Colon (tissue), 2 donors: ENCODE measurements around the gene CHPT1.

Experiments
- FAIRE-seq: peaks from 2 replicates; lab custom pipeline; 2012; peaks lifted over from hg19 to GRCh38; lab: Jason Lieb, UNC
- donor health status: control.
- donor health status: control.

Gene CHPT1

DNA sequence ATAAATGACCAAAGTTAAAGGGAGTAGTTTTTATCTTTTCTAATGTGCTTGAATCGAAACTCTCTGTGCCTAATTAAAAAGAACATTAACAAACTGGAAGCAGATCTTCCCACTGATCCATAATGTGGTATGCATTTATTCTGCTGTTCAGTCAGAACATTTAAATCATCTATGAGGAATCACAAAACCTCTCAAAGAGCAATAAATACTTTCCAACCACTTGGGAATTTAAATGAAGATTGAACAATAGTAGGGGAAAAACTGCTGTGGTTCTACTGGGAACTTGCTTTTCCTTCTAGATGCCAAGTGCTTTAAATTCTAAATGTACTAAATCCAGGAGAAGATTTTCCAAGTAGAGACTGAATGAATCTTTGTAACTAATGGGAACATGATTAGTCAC, 12.3 kb upstream of the CHPT1 start:
- no peak for FAIRE-seq

DNA sequence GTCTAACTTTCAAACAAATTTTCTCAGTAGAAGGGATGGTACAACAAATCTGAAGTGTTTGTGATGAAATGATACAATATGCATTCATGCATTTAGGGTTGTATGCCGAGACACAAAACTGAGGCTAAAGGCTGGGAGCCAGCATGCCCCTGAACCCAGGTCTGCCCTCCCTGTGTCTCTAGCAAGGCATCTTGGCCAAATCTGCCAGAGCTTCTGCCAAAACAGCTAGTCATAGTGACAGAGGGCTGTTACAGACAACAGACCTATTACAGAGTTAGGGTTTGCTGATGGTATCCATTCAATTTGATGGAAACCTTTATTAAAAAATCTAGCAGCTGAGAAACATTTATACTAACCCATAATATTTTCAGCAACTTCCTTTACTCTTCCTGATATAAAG, 11.3 kb upstream of the CHPT1 start:
- FAIRE-seq = no peak

DNA sequence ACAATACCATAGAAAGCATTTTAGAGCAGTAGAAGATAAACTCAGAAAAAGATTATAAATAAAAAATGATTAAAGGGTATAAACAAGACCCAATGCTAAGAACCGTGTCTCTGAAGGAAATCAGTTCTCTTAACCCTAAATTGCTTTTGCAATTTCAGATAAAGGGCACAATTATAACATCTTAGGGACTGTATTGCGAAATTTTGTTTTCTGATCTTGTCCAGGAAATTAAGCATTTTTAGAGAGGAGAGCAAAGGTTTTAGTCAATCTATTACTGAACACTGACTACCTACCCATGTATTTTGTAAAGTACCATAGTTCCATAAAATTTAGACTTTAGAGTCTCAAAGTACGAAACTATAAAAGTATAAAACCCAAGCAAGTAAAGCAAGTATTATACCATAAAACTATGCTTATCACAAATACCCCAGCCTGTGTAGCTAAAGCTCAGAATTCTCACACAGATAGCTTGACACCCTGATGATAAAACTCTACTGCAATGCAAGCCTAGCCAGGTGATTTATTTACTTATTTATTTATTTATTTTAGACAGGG, 6.8 kb upstream of the CHPT1 start:
- no peak for FAIRE-seq

DNA sequence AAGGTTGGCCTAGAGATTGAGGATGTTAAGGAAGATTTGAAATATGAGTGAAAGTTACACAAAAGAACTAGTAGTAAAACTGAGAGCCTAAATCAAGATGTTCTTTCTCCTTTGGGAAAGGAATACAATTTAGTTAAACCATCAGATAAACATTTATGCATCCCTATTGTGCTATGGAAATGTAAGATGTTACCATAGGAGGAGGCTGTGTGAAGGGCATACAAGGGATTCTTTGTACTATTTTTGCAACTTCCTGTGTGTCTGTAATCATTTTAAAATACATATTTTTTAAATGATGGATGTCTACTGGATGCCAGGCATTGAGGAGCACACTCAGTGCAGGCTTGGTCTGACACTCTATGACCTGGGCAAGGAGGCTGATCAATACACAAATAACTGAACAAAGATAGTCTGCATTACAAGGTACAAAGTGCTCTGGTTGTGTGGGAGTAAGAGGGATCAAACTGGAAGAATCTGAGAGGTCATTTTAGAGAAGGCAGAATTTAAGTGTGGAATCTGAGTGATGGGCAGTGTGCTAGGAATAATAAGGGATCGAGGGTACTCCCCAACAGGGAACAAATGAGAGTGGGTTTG, 5.8 kb upstream of the CHPT1 start:
- no peak for FAIRE-seq

DNA sequence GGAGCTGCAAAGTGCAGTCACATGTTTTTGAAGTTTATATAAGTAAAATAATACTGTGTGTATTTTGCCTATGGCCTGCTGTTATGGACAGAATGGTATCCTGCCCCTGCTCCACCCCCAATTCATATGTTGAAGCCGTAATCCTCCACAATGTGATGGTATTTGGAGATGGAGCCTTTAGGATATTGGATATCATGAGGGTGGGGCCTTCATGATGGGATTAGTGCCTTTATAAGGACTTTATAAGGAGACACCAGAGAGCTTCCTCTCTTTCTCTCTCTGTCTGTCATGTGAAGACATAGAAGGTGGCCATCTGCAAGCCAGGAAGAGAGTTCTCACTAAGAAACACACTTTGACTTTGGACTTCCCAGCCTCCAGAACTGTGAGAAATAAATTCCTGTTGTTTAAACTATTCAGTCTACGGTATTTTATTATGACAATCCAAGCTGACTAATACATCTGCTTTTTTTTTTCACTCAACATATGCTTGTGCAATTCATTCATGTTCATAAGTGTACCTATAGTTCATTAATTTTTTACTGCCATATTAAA, 3.1 kb upstream of the CHPT1 start:
- no peak for FAIRE-seq

DNA sequence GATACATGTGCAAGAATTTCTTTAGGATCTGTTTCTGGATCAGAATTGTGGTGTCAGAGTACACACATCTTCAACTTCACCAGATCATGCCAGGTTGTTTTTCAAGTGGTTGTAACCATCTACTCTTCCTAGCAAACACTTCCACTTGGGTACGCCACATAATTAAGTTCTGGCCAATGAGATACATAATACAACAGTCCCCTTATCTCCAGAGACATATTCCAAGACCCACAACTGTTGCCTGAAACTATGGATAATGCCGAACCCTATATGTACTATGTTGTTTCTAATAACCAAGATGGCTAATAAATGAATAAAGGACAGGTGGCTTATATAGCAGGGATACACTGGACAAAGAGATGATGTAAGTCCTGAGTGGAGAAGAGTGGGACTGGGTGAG, 2.5 kb upstream of the CHPT1 start:
- FAIRE-seq = no peak

DNA sequence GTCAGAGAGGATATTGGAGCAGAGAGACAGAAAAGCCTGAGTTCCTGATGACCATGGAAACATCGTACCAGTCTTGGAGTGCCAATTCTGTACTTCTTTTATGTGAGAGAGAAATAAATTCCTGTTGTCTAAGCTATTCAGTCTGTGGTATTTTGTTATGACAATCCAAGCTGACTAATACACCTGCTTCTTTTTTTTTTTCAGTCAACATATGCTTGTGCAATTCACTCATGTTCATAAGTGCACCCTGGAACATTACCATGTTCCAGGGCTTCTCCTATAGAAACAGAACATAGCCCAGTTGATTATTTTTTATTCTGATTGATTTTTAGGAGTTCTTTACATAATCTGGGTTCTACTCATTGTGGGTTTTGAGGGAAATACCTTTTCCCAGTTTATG, 1.7 kb upstream of the CHPT1 start:
- no peak for FAIRE-seq

DNA sequence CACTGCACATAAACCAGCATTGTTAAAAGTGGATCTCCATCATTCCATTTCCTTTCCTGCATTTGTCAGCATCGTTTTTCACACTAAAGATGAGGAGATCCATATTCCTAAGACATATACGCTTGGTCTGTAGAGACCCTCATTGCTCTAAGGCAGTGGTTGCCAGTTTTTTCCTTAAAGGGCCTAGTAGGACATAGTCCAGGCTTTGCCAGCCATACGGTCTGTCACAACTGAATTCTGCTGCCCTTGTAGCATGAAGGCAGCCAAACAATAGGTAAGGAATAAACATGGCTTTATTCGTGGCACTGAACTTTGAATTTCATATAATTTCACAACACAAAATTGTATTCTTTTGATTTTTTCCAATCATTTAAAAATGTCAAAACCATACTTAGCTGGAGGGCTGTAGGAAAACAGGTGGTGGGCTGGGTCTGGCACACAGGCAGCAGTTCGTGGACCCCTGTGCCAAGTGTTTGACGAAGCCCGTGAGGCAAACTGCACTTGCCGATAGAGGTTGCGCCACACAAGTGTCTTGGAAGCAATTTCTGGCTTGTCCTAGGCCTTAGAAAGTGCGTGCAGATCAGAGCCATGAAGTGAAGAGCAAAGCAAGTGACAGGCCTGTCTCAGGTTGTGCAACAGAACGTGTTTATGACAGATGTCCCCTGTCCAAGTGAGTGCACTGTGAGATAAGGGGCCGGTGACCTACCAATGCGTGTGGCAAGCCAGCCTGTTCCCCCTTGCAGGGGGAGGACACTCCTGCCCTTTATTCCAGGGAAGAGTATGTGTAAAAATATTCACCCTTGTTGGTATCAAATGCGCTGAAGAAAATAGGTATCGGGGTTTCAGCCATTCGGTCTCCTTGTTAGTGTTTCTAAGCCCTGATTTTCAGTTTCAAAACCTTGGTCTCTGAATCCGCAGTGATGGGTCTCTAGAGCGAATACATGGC, 916 bp upstream of the CHPT1 start:
- FAIRE-seq = no peak

DNA sequence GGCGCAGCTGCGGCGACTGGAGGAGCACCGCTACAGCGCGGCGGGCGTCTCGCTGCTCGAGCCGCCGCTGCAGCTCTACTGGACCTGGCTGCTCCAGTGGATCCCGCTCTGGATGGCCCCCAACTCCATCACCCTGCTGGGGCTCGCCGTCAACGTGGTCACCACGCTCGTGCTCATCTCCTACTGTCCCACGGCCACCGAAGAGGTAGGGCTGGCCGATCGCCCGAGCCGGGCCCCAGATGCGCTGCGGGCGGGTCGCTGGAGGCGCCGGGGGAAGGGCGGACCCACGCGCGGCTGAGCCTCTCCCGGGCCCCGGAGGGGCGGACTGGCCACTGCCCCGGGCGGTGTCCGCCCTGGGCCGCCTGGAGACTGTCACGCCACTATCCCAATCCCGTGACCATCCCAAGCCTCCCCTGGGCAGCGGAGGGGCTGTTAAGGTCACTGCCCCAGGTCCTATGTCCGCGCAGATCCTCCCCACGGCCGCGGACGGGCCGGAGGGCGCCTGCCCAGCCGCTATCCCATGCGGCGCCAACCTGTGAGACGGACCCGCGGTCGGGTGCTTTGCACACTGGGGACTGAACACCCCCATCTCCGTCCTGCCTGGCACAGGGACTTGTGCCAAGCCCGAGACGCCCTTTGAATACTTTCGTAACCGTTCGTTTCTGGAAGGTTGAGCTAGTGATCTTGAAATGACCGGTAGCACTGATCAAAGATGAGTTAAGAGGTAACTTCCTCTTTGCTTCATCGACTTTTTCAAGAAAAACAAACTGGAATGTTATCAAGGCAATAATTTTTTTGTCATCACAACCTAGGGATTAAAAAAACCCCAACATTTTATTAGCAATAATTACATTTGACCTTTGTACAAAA, 725 bp downstream of the CHPT1 start:
- FAIRE-seq = no peak

DNA sequence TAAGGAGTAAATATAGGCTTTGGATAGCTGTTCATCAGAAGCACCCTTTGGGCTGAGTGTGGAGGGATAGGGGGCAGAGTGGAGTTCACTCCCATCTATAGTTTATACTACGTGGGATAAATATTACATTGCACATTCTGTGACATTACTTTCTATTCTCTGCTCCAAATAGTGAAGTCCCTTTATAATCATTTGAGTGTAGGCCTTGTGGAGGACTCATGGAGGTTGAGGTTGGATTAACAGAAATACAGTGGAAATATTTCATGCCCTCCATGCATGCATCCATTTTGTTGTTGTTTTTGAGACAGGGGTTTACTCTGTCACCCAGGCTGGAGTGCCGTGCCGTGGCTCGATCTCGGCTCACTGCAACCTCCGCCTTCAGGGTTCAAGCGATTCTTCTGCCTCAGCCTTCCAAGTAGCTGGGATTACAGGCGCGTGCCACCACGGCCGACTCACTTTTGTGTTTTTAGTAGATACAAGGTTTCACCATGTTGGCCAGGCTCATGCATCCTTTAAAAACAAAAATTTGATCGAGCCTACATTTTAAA, 1.4 kb downstream of the CHPT1 start:
- FAIRE-seq = no peak

DNA sequence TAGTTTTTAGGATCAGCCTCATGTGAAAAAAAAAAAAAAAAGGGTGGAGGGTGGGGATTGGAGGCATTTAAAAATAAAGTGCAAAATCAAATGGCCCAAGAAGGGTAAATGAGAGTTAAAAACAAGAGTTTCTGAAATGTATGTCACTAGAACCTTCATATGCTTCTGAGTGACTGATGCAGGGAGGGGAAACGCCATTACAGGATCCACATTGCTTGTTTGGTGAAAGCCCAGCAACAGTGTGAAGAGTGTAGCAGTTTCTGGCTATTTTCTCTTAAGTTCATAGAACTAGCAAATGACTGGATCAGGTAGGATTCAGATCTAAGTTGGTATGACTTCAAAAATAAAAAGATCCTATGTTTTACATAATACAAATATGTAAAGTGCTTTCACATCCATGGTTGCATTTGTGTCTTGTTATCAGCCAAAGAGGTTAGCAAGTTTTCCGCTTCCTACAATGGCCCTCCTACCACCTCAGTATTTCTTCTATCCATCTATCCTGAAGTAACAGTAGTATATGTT, 2.9 kb downstream of the CHPT1 start:
- no peak for FAIRE-seq

DNA sequence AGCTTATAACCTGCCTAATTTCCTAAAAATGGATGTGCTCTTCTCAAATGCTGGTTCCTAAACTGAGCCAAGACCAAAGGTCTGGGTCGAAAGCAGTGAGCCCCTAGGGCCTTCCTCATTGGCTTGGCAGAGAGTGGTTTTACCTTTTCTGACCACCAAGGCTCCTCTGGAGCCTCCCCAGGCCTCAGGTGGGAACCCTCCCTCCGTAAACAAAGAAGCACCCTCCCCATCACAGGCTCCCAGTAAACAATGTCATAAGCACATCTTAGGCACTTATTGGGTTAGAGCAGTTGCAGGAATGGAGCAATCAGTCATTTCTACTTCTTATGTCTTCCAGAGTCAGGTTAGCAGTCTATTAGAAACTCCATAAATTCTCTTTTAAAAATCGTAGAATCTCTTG, 6.0 kb downstream of the CHPT1 start:
- FAIRE-seq = no peak

DNA sequence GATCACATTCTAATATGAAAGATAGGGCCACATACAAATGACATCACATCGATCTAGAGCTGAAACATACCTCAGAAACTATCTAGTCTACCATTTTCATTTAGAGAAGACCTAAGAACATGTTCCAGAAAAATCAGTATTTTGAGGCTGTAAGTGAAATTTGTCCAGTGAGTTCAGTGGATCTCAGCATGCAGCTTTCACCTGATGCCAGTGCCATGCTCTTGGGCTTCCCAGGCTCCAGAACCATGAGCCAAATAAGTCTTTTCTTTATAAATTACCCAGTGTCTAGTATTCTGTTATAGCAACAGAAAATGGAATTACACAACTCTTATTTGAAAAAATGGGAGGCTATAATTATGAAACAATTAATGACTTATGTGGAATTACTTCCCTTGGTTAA, 9.0 kb downstream of the CHPT1 start:
- FAIRE-seq = no peak

DNA sequence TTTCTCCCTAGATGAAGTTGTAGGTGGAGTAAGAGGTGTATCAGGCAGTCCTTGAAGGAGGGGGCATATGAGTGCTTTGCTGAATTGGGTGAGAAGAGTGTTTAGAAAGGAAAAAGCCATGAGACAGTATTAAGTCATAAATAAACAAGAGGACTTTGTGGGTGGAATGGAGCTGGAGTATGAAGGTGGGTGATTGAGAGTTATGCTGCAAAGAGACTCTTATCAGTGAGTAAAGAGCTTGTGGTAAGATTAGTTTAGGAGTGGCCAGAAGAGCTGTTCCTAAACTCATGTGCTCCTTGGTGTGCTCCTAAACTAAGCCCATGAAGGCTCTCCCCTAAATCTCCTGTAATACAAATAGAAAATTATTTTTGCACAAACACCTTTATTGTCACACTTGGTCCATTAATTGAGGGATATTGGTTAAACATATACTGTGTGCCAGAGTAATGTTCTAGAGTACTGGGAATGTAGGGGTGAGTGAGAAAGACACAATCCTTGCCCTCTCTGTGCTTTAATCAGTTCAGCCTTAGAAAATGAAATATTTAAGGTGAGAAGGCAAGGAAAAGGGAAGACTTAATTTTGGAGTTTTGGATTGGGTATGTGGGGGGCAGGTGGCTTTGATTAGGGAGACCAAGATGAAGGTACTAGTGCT, 9.8 kb downstream of the CHPT1 start:
- FAIRE-seq = no peak

DNA sequence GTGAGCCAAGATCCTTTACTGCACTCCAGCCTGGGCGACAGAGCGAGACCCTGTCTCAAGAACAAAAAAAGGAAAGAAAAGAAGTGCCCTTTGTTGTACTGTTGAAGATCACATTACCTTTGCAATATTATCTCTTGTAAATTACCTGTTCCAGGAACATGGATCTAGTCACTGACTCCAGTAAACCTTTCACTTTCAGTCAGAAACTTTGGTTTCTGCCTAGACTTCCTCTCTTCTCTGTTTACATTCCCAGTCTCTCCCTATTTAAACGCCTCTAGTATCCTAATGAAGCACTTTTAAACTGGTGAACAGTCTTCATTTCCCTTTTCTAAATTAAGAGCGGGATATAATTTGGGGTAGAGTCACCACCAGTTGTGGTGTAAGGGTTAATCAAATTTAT, 12.8 kb downstream of the CHPT1 start:
- FAIRE-seq = no peak

DNA sequence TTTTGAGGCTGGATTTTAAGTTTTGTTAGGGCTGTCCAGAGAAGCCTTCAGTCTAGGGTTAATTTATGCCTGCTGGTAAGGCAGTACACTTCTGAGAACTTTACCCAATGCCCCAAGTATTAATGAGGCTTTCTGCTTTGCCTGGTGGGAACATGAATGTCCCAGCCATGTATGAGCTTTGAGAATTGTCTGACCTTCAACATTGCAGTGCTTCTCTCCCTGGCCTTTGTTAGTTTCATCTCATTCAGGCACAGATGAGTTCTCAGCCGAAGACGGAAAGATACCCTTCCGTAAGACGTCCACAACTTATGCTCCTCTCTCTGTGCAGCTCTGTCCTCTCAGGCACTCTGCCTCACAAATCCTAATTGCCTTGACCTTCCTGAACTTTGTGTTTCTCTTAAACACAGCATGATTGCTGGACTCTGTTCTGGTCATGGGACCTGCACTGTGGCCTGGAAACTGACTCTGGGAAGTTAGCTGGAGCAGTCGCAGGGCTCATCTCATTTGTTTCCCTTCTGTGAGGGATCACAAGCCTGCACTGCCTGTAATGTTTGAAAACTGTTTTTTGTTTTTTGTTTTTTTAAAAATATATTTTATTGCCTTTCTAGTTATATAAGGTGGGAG, 15.7 kb downstream of the CHPT1 start:
- FAIRE-seq = no peak

DNA sequence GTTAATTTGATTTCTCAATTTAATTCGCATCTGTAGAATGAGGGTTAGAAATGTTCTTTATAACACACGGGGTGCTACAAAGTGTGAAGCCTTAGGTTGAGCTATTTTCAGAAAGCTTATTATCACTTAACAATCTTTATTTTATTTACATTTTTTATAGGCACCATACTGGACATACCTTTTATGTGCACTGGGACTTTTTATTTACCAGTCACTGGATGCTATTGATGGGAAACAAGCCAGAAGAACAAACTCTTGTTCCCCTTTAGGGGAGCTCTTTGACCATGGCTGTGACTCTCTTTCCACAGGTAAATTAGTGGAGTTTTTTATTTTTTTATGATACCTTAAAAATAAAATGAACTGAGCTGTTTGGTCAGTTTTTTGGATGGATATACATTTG, 16.5 kb downstream of the CHPT1 start:
- no peak for FAIRE-seq

DNA sequence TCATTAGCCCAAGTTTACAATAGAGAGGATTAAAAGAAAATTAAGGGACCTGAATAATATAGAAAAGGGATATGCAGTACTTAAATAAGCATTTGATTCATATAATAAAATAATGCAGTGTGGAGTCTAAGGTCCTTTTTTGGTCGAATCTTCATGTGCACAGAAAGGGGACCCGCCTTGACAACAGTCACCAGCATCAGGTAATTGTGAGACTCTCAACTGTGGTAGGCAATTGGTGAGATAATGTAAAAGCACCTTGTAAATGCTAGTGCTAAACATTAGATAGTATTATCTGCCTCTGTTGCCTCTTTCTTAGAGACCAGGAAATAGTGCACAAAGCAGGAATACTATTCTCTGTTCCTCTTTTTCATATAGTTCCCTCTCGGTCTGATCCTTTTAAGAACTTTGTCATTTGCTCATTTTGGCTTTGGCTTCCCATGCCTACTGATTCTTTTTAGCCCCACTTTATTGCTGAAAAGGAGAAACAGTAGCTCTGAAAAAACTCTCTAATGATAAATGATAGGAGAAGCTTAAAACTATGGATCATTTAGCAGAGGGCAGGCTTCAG, 17.5 kb downstream of the CHPT1 start:
- no peak for FAIRE-seq

DNA sequence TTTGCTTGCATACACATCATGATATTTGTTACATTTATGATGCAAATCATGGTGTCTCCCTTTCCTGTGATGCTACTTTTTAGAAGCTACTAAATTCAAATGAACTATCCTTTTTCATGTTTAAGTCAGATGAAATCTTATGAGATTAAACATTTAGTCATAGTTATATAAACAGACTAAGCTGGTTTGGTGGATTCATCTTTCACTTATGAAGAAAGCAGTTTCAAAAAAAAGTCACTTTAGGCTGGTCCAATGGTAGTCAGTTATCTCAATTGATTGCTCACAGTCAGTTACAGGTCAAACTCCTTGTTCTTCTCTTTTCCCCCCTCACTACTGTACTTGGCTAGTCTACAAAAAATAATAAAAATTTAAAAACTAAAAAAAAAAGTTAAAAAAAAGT, 22.1 kb downstream of the CHPT1 start:
- FAIRE-seq = no peak

DNA sequence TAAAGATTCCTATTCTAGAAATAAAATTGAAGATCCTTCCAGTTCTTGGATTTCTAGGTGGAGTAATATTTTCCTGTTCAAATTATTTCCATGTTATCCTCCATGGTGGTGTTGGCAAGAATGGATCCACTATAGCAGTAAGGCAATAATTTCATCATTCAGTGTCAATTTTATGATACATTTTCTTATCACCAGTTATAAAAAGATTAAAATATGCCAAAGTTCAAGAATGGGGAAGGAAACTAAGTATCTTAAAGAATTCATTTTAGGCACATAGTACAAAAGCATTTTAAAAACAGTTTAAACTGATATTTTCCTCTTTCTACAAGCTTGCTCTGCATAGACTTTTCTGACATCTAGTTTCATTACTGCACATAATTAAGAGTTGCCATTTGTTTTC, 22.7 kb downstream of the CHPT1 start:
- no peak for FAIRE-seq
